Liver (tissue), 3 donors: ENCODE measurements around the gene BBIP1.

Experiments used
- CTCF ChIP-seq: fragments of 150-350 bp; IDR thresholded peaks from 2 replicates; pipeline ENCODE4 v1.5.1; 2017; ENCODE audit warnings: improper control_type of control experiment, low read depth, low read length; ENCODE audit not compliant: missing input control
- SP1 ChIP-seq: IDR thresholded peaks from 2 replicates; pipeline ENCODE4 v1.6.1; 2018; ENCODE audit warnings: antibody characterized with exemption, mild to moderate bottlenecking
- TAF1 ChIP-seq: conservative IDR thresholded peaks from 2 replicates; pipeline ENCODE4 v1.6.1; 2016; ENCODE audit warnings: antibody characterized with exemption, mild to moderate bottlenecking
- donor health status: healthy.
- donor health status: healthy.

- TF ChIP-seq TAF1 (no peak), CTCF (peak; percentile 5), SP1 (peak; percentile 57)
Measured at GRCh38 chr10:110918269-110918642, 724 bp downstream of the BBIP1 start.
